Inflammatory macrophage (primary cell): ENCODE results near the gene ZFY.

Experiments used
- DNase-seq, 2 donors: peaks; one replicate each; pipeline ENCODE4 v3.0.0-alpha.2; 2020 to 2022
- total RNA-seq, 18 experiments: gene quantifications; one replicate each; lab custom pipeline; 2026; ENCODE audit warnings: mixed read lengths in 6 of 18, inconsistent platforms in 2 of 18; lab: John Stamatoyannopoulos, UW

ZFY gene
- total RNA-seq, result 19.9 to 72.2 (median 28.0) reads per million in 18 experiments

- peak; percentile 40 to 55 for DNase-seq
These were observed at the start of gene ZFY for GRCh38 chrY:2934861-2935715. TSS of gene ZFY (plus strand) at chrY:2935381. CDS start at chrY:2953937, 18,556 bp downstream.

GRCh38 chrY:2885880-2886279, 49.3 kb upstream of the ZFY start:
- DNase-seq, result no peak

DNA sequence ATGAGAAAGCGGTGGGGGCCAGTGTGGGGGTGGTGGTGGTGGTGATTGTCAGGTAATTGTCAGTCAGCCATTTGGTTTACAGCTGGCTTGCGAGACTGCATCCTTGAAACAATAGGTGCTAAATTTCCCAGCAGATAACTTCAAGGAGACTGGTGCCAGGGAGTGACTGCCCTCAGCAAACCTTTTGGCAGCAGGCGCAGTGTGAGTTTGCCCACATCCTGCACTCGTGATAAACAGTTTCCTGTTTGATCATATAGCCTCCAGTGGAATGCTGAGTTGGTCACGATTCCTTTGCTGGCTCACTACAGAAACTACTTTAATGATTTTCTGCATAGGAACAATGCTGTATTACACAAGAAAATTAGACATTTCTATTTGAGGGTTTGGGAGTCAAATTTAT, 47.8 kb upstream of the ZFY start:
- DNase-seq, result peak; percentile 23 to 44

DNA sequence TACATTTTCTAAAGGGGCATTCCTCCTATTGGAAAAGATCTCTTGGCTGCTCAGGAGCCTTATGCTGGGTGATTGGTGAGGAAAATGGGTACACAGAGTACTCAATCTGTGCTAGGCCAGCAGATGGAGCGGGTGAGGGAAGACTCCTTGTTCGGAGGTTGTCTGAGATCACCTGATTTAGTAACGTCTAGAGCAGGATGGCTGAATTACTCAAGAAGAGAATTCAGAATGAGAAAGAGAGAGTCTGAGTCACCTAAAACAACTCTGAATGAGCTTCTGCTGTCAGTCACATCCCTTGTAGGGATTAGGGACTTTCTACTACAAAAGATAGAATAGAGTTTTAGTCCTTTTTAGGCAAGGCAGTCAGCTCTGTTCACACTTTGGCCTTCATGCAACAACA, 47.2 kb upstream of the ZFY start:
- DNase-seq, result peak in 1 of 2 donors; percentile 12

DNA sequence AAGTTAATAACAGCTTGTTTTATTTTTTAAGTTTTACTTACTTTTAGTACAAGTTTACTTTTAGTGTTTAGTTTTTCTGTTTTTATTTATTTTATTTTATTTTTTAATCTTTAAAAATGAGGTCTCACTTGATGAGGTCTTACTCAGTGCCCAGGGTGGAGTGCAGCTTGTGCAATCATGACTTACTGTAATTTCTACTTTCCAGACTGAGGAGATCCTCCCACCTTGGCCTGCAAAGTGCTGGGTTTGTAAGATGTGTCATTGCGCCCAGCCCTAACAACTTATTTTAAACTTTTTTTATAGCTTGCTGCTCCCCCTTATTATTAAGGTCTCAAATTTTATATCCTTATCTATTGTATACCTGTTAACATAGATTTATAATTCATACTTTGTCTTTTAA, 41.7 kb upstream of the ZFY start:
- DNase-seq, result peak; percentile 34 to 41

- DNase-seq, result no peak
These were observed 39.1 kb upstream of the ZFY start for GRCh38 chrY:2896050-2896449.

GRCh38 chrY:2907356-2907755, 27.8 kb upstream of the ZFY start:
- DNase-seq, result no peak

DNA sequence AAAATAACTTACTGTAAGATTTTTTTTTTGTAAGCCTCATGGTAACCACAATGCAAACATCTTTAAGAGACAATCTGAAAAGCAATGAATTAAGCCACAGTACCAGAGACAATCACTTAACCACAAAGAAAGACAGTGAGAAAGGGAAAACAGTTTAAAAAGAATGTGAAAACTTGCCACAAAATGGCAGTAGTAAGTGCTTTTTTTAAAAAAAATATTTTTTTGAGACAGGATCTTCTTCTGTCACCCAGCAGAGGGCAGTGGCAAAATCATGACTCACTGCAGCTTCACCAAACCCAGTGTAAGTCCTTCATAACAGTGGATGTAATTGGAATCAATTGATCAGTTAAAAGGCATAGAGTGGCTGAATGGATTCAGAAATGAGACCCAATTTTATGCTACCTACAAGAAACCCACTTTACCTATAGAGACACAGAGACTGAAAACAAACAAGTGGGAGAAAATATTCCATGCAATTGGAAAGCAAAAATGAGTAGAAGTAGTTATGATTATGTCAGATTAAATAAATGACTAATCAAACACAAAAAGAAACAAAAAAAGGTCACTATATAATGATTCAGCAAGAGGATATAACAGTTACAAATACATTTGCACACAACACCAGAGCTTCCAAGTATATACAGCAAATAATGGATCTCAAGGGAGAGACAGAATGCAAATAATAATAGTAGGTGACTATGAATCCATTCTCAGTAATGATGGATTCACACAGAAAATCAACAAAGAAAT, 21.9 kb upstream of the ZFY start:
- DNase-seq, result peak; percentile 41 to 44

GRCh38 chrY:2934078-2934477, 1.1 kb upstream of the ZFY start:
- DNase-seq, result no peak

GRCh38 chrY:2935716-2936435, 695 bp downstream of the ZFY start:
- DNase-seq, result peak; percentile 90 to 92

- no peak for DNase-seq
These were observed 1.2 kb downstream of the ZFY start for GRCh38 chrY:2936436-2936750.

DNA sequence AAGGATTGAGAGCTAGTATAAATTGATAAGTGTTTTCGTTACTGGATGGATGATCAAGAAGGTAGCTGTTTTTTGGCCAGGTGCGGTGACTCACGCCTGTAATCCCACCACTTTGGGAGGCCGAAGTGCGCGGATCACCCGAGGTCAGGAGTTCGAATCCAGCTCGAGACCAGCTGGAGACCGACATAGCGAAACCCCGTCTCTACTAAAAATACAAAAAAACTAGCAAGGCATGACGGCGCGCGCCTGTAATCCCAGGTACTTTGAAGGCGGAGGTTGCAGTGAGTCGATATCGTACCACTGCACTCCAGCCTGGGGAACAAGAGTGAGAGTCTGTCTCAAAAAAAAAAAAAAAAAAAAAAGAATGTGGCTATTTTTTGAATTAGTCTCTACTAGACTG, 2.0 kb downstream of the ZFY start:
- no peak for DNase-seq

DNA sequence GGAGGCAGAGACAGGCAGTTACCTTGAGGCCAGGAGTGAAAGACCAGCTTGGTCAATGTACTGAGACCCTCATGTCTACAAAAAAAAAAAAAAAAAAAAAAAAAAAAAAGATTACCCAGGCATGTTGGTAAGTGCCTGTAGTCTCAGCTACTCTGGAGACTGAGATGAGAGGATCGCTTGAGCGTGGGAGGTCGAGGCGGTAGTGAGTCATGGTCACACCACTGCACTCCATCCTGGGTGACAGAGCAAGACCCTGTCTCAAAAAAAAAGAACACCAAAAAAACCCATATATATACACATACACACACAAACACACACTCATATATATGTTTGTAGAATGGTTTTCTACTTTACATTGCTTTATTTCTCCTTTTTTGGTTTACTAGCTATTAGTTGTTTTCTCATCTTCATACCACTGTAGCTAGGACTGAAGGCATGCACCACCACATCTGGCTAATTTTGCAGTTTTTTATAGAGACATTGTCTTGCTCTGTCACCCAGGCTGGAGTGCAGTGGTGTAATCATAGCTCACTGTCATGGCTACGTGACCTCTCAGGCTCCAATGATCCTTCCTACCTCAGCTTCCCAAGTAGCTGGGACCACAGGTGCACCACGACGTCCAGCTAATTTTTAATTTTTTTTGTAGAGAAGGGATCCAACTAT, 14.5 kb downstream of the ZFY start:
- peak; percentile 26 to 54 for DNase-seq

DNA sequence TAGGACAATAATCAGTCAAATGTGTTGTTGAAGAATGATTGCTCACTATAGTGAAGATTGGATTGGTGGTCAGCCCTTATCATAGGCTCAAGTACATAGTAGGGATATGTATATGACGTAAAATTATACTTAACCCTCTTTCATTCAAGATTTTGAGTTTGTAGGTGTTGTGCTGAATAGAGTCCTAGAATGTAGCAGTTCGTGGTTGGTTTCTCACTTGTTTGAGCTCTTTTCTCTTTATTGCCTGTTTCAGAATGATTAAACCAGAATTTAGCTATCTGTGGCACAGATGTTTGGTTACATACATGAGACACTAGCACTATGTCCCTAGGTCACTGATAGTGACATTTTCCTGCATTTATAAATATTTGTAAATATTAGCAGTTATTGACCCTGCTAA, 15.5 kb downstream of the ZFY start:
- DNase-seq, result no peak

DNA sequence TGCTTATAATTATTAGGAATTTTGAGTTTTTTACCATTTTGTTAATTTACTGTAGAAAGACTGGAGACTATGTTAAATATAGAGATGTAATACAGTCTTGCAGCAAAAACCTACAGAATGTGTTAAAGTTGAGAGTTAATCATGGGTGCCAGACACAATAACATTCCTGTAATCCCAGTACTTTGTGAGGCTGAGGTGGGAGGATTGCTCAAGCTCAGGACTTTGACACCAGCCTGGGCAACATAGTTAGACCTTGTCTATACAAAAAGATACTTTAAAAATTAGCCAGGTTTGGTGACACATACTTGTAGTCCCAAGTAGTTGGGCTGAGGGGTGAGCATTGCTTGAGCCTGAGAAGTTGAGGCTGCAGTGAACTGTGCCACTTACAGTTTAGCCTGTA, 17.7 kb downstream of the ZFY start:
- no peak for DNase-seq

DNA sequence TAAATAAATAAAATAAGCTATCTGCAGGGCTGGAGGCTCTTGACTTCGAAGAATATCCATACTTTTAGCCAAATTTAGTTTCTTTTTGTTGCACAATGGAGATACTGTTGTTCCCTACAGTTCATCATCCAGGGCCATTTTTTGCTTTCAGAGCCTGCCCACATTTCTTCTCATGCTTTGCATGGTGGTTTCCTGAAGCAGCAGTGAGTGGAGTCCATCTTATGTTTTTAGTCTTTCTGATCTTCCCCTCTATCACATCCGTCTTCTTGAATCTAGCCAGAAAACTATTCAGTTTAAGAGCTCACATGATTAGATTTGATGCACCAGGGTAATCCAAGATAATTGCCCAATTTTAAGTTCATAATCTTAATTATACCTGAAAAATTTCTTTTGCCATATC, 19.6 kb downstream of the ZFY start:
- DNase-seq, result no peak

GRCh38 chrY:2955561-2955960, 20.4 kb downstream of the ZFY start:
- DNase-seq, result no peak

DNA sequence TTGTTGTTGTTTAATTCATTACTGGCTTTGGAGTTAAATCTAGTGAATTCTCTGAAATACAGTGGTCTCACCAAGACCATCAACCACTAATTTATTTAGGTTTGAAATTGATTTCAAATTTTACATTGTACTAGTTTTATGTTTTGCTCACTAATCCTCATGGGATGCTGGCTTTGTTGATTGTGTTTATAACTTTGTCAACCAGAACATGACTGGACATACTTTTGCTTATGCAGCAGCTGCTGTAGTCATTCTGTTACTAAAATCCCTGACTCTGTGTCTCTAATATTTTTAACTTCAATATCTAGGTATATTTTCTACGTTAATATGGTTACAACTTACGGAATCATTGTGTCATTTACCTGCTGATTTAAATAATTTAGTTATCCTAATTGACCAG, 26.9 kb downstream of the ZFY start:
- DNase-seq, result no peak

GRCh38 chrY:2964814-2965213, 29.6 kb downstream of the ZFY start:
- no peak for DNase-seq

- DNase-seq, result no peak
These were observed 30.4 kb downstream of the ZFY start for GRCh38 chrY:2965629-2966028.

GRCh38 chrY:2969561-2969960, 34.4 kb downstream of the ZFY start:
- no peak for DNase-seq

- peak in 1 of 2 donors; percentile 7 for DNase-seq
These were observed 37.5 kb downstream of the ZFY start for GRCh38 chrY:2972708-2973107.
